T-helper 1 cell treated with Interleukin-12 subunit alpha and Interleukin-12 subunit beta and Interleukin-4 antibody, amounts not matched to agents 30 ng/mL and 1 ng/mL, for 36 hours (primary cell): ENCODE measurements around the gene DSCAML1. TPM values are rescaled to one million over a fixed set of nuclear protein-coding genes. Genes with fewer than 3 reads are reported as not detected.

Experiments
- intact Hi-C: fragments of 100-400 bp; cut with micrococcal nuclease; formaldehyde crosslinking; loops from one replicate; pipeline ENCODE4 v1.15.1; 2024
- total RNA-seq: library from RNA; stranded (reverse); gene quantifications from 2 replicates; pipeline ENCODE4 v1.2.3, GENCODE V29; 2022

The DSCAML1 gene
- total RNA-seq, 1 donor from 2014 or later: 0.27 TPM

DNA sequence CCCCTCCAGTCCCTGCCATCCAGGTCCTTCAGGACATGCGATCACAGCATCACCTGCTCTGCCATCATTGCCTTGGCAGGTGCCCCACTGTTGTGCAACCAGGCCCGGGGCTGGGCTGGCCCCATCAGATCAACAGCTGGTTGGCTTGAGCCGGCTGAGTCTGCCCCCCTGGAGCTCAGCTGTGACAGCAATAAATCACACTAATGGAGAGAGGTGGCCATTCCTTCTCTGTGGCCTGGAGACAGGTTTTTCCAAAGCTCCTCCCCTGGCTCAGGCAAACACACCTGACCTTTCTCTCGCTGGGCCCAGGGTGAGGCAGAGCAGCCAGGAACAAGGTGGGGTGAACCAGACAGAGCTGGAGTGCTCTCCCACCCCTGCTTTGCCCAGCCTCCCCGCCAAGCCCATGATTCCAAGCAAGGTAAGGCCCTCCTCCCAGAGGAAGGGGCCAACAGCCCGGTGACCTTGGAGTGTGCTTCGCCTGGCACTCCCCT is 36.4 kb upstream of the DSCAML1 start:
- intact Hi-C loops: no loop called here

DNA sequence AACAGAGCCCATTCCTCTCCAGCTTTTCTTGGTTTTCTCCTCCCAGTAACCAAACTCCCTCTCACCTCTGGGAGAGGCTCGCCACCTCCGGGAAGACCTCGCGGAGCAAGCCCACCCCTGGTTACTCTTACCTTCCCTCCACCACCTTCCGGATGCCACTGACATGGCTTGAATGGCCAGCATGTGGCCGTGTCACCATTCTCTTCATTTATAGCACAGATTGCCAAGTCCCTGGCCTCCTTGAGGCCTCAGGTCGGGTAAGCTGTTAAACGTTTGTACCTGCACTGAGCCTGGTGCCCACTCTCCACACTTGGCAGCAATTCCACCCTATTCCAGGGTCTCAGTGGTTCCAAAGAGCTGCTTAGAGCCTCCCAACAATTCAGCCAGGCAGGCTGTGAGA is 35.5 kb upstream of the DSCAML1 start:
- intact Hi-C loops: no loop called here

DNA sequence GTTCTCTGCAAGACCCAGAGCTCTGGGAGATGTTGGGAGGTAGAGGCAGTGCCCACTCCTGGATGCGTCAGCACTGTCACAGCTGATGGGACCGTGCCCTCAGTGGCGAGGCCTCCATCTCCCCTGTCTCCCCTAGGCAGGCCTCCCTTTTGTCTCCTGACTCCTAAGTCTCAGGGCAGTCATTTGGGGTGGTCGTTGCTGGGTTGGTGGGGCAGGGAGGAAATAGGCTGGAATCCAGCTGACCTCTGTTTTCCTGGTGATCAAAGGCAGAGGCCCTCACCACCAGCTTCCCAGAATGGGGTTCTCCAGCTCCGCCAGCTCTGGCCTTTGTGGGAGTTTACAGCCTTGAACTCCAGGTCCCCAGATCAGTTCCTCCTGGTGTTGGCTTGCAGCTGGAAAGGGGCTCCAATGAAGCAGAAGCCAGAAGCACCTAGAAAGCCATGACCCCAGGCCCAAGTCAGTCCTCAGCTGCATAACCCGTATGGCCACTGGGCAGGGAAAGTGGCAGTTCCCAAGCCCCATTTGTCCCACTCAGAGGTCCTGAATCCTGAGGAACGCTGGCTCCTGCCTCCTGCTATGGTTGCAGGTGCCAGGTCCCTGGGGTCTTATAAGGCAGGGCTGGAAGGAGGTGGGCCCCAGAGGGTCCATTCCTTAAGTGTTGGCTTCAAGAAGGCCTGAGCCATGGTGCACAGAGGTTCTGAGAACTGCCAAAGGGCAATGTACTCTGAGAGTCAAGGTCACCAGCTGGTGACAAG is 34.8 kb upstream of the DSCAML1 start:
- intact Hi-C loops: no loop called here

DNA sequence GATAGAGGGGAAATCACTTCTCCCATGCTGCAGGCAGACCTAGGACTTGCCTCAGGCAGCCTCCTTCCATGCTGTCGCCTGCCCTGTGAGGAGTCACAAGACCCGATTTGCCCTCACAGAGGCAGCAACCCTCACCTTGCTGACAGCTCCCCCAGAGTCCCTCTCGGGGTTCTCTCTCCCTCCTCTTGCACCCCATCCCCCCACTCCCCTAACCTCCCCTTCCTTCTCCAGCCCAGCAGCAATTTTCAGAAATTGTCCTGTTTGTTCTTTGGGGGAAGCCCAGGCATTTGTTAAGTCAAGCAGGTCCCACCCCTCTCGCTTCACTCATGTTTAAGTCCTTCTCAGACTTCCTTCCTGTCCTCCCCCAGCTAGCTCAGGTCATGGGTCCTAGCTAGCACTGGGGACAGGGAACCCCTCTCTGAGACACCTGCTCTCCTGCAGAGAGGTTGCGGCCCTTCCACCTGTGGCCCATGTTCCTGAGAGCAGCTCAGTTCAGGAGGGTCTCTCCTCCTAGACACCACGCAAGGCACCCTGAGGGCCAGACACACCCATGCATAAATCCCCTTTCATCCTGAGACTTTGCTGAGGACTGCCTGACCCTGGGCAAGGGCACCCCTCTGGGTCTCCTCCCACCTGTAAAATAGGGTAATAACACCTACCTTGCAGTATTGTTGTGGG is 33.8 kb upstream of the DSCAML1 start:
- intact Hi-C loops: no loop called here

DNA sequence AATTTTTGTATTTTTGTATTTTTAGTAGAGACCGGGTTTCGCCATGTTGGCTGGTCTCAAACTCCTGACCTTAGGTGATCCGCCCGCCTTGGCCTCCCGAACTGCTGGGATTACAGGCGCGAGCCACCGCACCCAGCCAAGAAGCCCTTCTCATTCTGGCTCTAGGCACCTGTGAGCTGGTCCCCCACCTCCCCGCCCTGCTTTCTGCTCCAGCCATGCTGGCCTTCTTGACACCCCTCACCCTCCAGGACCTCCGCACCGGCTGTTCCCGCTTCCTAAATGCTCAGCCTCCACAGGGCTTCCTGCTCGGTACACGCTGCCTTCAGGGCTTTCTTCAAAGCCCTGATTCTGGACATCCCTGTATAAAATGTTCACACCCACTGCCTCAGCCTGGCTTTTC is 33.1 kb upstream of the DSCAML1 start:
- intact Hi-C loops: no loop called here

DNA sequence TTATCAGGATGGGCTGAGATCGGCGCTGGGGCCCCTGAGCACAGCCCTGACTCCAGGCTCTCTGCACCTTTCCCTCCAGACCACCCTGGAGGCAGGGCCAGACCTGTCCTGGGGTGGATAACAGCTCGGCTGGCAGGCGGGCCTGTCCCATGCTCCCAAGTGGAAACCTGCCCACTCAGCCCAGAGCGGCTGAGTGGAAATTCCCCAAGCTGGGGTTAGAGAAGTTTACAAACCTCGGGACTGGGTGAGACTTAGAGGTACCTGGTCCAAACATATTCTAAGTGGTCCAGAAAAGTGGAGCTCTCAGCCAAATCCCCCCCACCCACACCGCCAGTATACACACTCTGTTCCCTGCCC is 32.3 kb upstream of the DSCAML1 start:
- intact Hi-C loops: no loop called here

DNA sequence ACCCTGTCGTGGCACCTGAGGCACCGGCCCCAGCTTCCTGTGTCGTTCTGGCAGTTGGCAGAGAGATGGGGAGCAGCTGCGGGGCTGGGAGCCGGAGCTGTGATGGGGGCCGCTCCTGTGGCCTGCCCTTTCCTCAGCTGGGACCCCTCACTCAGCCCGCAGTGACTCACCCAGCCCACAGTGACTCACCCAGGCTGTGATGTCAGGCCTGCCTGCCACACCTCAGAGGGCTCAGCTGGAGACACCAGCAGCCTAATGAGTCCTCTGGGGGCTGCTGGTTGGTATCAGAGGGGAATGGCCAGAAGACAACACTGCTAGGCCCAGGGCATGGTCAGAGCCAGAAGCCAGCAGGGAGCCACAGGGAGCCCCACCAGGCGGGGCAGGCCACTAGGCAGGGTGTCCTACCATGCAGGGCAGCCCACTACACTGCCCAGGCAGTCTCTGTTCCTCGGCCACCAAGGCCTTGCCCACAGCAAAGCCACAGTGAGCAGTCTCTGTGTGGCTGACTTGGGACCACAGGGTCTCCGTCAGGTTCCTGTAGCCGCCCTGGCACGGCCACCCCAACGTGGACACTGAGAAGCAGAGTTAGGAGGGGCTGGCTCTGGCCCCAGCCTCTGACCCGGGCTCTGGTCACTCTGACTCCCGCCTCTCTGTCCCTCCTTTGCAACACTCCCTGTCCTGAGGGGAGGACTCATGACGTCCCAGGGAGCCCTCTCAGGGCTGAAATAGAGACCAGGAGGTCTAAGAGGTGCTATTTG is 31.8 kb upstream of the DSCAML1 start:
- intact Hi-C loops: loop anchor here (1.0 kb wide), 3 partner anchors 13 to 159 kb away; no protein-coding TSS in a partner anchor

DNA sequence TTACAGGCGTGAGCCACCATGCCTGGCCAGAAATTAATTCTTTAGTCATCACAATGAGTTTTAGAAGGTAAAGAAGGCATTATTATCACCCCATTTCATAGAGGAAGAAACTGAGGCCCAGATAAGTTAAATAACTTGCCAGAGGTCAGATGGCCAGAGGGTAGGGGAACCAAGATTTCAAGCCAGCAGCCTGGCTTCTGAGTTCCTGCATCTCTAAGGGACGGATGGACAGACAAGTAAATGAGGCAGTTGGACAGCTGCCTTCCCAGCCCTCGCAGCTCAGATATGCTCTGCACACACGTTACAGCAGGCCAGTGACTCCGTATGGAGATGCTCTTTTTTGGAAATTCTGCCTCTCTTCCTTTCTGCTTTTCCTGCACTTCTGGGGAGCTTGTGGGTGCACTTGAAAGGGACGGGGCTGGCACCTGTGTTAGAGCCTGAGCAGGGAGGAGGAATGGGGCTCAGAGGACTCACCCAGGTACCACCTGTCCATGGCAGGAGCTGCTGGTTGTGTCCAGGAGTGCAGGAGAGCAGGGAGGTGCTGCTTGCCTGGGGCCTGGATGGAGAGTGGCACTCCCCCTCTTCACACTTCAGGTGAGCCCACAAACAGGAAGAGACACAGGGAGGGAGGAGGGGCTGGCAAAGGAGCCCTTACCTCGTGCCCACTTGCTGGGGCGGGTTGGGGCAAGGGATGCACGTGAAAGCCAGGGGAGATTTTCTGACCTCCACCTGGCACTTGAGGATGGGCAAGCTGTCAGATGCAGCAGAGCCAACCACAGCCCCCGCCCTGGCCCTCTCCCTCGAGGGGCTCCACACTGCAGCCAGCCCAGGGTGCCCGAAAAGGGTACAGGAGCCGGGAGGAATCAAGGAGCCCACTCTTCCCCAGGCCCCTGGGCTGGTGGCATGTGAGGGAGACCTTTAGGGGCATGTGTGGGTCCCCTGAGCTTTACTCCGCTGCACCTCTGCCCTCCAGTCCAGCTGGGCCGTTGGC is 30.8 kb upstream of the DSCAML1 start:
- intact Hi-C loops: loop anchor here (1.0 kb wide), 3 partner anchors 13 to 159 kb away; no protein-coding TSS in a partner anchor

DNA sequence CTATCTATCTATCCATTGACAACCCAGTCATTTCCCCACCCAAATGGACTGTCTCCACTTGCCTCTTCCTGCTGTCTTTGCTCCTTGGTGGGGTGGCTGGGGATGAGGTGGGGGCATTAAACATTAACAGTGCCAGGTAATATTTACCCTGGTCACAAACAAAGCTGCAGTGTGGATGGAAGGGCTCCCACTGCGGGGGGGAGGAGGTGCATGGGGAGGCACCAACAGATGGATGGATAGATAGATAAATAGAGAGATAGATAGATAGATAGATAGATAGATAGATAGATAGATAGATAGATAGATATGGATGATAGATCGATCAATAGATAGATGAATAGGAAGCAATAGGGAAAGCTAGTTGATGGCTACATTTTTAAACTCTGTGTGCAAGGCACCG is 29.8 kb upstream of the DSCAML1 start:
- intact Hi-C loops: no loop called here

DNA sequence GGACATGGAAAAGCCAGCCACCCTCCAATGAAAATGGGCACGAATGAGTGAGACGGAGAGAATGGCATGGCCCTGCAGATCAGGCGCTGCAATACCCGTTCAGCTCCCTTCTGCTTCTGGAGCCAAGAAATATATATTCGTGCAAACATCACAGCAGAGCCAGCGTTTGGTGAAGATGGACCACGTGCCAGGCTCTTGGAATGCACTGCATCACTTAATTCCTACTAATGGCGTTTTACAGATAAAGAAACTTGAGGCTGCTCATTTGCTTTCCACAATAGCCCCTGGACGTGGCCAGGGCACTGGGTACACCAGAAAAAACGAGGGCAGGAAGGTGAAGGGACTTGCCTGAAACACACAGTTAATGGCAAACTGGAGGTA is 29.2 kb upstream of the DSCAML1 start:
- intact Hi-C loops: no loop called here

DNA sequence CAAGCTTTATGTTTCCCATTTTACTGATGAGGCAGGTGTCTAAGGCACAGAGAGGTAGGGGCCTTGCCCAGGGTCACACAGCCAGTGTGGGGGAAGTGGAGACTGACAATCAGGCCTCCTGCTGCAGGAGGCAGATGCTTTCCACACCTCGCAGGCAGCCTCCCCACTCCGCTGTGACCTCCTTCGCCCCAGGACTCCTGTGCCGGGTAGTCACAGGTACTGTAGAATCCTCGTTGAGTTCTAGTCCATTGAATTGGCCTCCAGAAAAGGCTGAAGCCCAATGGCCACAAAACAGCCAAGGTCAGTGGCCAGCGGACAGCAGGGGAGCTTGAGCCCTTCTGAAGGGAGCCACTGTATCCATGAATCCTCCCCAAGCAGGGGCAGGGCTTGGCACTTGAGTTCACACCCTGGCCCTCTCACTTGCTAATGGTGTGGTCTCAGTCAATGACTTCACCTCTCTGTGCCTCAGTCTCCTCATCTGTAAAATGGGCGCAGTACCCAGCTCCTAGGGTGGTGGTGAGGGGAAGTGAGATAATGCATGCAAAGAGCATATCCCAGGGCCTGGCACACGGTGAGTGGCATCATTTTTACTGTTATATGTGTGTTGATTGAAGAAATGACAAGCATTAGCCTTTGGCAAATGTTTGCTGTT is 28.6 kb upstream of the DSCAML1 start:
- intact Hi-C loops: no loop called here

DNA sequence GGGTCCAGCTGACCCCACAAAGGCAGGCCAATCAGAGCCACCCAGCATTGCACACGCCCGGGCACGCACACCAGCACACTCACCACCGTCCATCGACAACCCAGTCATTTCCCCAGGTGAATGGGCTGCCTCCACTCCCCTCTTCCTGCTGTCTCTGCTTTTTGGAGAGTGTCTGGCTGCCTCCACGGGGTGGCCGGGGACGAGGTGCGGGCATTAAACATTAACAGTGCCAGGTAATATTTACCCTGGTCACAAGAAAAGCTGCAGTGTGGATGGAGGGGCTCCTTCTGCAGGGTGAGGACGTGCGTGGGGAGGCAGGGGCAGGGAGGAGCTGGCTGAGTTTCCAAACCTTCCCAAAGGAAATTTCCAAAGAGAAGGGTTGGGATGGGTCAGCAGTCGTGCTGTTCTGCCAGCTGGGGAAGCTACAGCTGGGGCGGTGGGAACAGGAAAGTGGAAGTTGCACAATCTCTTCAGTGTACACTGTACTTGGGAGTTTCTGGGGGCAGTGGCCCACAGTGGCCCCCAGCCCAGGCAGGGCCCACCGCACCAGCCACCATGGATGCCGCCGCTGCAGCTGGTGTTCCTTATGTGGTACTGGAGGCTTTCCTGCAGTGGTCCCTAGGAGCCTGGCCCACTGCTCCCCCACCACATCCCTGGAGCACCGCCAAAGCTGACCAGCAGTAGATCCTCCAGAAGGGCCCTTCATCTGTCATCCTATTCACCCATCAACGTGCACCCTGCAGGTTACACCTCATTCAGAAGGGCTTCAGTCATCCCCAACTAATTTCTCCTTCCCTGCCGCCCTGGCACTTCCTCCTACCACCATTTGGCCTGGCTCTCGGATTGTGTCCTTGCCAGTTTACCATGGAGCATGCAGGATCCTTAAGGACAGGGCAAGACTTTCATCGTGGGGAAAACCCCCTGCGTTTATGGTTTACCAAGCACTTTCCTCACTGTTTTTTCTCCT is 27.8 kb upstream of the DSCAML1 start, which contains the start of gene FXYD2:
Gene FXYD2 (minus strand): TSS at position 174 of the 967 bp plus-strand sequence. CDS start 66 bp downstream, at position 108.
- intact Hi-C loops: no loop called here

DNA sequence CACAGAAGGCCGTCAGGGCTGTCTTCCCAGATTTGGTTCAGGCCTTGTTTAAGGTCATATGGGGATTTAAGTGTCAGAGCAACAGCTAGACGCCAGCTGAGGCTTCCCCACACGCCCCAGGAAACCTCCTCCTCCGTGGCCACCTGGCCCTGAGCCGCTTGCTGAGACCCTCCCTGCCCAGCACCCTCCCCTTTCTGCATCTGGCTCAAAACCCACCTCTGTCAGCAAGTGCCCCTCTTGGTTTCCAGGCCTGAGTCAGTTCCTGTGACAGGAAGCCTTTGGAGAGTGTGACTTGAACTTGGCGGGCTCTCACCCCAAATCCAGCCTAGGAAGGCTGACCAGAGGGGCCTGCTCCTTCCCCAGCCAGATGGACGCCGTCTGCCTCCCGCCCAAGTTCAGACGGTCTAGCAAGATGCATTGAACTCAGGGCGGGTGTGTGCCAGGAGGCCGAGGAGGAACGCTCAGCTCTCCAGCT is 27.0 kb upstream of the DSCAML1 start:
- intact Hi-C loops: loop anchor here (1.0 to 2.0 kb wide), 4 partner anchors 20 to 229 kb away; no protein-coding TSS in a partner anchor

DNA sequence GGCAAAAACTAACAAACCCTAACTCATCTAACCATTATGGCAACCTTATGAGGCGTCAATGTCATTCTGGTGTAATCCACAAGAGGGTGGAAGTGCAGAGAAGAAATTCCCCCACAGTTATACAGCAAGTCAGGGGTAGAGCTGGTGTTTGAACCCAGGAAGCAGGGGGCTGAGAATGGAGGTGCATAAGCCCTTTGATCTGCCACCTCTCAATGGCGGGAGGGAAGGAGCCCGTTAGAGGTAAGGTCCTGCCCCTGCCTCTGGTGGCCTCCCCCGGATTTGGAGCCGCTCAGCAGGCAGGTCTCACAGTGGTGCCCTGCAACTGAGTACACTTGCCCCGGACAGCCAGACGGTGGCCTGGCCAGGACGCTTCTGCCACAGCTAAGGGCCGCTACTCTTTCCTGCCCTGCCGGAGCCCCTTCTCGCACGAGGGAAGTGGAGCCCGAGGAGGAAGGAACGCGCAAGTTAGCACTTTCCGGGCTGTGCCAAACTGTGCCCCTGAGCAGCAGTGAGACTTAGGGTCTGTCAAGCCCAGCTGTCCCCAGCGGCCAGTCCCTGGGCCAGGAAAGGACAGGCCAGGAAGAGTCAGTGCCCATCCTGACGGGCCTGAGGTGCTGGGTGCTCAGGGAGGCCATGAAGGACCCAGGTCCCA is 26.4 kb upstream of the DSCAML1 start:
- intact Hi-C loops: loop anchor here (1.0 to 2.0 kb wide), 4 partner anchors 21 to 230 kb away; no protein-coding TSS in a partner anchor

DNA sequence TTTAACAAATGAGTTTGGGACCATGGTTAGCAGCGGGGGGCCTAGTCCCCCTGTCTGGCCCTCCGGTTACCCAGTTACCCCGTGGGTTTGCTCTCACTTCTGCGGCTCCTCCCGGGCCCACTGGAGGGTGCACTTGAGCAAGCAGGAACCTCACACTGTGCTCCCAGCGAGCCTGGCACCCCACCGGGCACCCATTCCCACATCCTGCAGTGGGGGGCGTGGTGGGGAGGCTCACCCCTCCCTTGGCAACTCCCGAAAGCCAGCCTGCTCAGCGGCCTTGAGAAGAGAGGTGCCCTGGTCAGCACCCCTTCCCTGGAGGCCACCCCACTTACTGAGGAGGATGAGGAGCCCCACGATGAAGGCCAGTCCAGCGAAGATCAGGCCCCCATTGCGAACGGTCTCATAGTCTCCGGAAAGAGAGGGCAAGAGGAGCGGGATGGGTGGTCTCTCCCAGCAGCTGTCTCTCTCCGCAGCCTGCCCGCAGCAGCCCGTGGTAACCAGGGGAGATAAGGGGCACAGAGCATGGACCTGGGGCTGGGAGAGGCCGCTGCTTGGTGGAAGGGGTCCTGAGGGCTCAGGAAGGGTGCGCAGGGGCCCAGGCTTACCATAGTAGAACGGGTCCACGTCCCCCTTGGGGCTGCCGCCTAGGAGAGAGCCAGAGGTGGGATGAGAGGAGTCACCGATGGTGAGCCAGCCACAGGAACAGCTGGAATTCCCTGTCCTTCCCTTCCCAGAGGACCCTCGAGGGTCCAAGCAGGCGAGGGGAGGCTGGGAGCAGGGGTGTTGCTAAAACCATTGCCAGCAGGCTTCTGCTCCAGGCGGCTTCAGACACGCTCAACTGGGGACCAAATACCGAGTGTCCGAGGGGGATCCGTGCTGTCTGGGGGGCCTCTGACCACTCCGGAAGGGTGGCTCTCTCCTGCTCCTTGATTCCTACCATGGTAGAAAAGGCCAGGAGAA is 25.3 kb upstream of the DSCAML1 start:
- intact Hi-C loops: loop anchor here (1.0 to 2.0 kb wide), 4 partner anchors 22 to 231 kb away; no protein-coding TSS in a partner anchor

DNA sequence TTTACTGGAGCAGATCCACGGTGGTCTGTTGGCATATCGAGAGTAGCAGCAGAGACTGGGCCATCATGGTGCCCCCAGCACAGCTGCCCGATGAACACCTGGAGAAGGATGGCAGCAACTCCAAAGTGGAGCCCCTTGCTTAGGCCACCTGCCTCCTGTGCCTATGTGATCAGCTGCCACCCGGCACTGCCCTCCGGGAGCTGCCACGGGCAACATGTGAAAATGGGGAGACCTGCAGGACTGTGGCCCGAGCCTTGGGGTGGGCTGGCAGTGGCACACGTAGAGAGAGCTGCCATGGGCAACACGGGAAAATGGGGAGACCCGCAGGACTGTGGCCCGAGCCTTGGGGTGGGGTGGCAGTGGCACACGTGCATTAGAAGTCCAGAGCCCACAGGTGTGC is 24.4 kb upstream of the DSCAML1 start:
- intact Hi-C loops: no loop called here

DNA sequence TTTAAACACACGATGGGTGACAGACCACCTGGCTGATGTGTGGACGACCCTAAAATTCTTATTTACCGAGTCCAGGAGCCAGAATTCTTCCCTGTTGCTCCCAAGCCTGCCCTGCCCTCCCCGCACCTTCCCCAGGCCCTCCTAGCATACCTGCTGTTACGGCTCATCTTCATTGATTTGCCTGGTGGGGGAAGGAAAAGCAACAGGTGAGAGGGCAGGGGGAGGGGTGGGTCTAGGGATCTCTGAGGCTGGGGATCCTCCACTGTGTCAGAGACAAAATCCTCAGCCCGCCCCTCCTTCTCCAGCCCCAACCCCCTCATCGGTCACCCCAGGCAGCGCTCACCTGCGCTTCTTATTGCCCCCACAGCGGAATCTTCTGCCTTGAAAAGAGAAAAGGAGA is 23.5 kb upstream of the DSCAML1 start:
- intact Hi-C loops: no loop called here
